T-cell (primary cell): ENCODE data around the gene MTOR. TPM values are rescaled to one million over a fixed set of nuclear protein-coding genes. Genes with fewer than 3 reads are reported as not detected.
"Not testable (repeated sequence)": the region's sequence is repeated elsewhere in the genome, so short reads cannot be mapped to it uniquely, and the experiment has no call there.

Source experiments
- ATAC-seq, 4 experiments: fragments of 200-7000 bp in 3 of 4; fragments of 150-1000 bp in 1 of 4; cut with Tn5 transposase; replicated peaks in 1 of 4; 1 replicate in 3 of 4; 2 replicates in 1 of 4; pipeline ENCODE4 v1.10.0; 2021; ENCODE audit warnings: moderate library complexity in 3 of 4, mild to moderate bottlenecking in 2 of 4, moderate number of reproducible peaks in 1 of 4
- CTCF ChIA-PET, 2 donors: fragments of 300-600 bp; sonication (Branson Sonifier 250); formaldehyde crosslinking; loops; one replicate each; lab custom pipeline; 2022; ENCODE audit warnings: antibody characterized with exemption in 2 of 2; lab: Charles Lee
- POLR2A ChIA-PET, 2 donors: fragments of 300-600 bp; sonication (Branson Sonifier 250); formaldehyde crosslinking; loops; one replicate each; lab custom pipeline; 2022; ENCODE audit warnings: antibody characterized with exemption in 2 of 2; lab: Charles Lee
- DNase-seq, 35 experiments: peaks; one replicate each; pipeline versions ENCODE4 v3.0.0 to v3.0.0-alpha.2; 2013 to 2023
- H3K27ac ChIP-seq: one replicate; pipeline ENCODE4 v1.5.1; 2013; ENCODE audit warnings: low read length
- H3K27me3 ChIP-seq, 2 experiments: replicated peaks in 1 of 2; 1 replicate in 1 of 2; 2 replicates in 1 of 2; pipeline versions ENCODE4 v1.6.1 to v1.7.0; 2013; ENCODE audit warnings: low read length in 1 of 2, mixed read lengths in 1 of 2; ENCODE audit not compliant: control insufficient read depth in 2 of 2, insufficient read depth in 2 of 2; ENCODE audit errors: extremely low read depth in 1 of 2
- H3K36me3 ChIP-seq, 2 donors: 1 replicate in 1 of 2; 2 replicates in 1 of 2; pipeline versions ENCODE4 v1.6.1 to v1.7.0; 2013; ENCODE audit warnings: low read length in 1 of 2; ENCODE audit not compliant: control insufficient read depth in 2 of 2, insufficient read depth in 1 of 2; ENCODE audit errors: extremely low read depth in 1 of 2
- H3K4me1 ChIP-seq, 2 experiments: 1 replicate in 1 of 2; 2 replicates in 1 of 2; pipeline versions ENCODE4 v1.6.1 to v1.7.0; 2013; ENCODE audit warnings: low read length in 2 of 2, mixed read lengths in 1 of 2; ENCODE audit not compliant: insufficient read depth in 2 of 2, control insufficient read depth in 1 of 2; ENCODE audit errors: extremely low read depth in 1 of 2
- H3K4me3 ChIP-seq, 2 donors: 1 replicate in 1 of 2; 2 replicates in 1 of 2; pipeline versions ENCODE4 v1.5.1 to v1.7.0; 2013; ENCODE audit warnings: mild to moderate bottlenecking in 2 of 2, low read length in 1 of 2, moderate library complexity in 1 of 2; ENCODE audit not compliant: control insufficient read depth in 1 of 2; ENCODE audit errors: extremely low read depth in 1 of 2
- H3K9me3 ChIP-seq: 2 replicates; pipeline ENCODE4 v1.7.0; 2013
- H3K27ac Mint-ChIP-seq, 2 donors: one replicate each; pipeline ENCODE4 v1.8.0; 2020 to 2021; ENCODE audit warnings: mild to moderate bottlenecking in 2 of 2, mixed read lengths in 2 of 2
- H3K27me3 Mint-ChIP-seq, 2 donors: one replicate each; pipeline ENCODE4 v1.8.0; 2021 to 2022; ENCODE audit warnings: mixed read lengths in 2 of 2
- H3K36me3 Mint-ChIP-seq: one replicate; pipeline ENCODE4 v1.8.0; 2021; ENCODE audit warnings: mixed read lengths
- H3K4me1 Mint-ChIP-seq, 3 donors: one replicate each; pipeline ENCODE4 v1.8.0; 2020 to 2022; ENCODE audit warnings: mixed read lengths in 3 of 3, mild to moderate bottlenecking in 1 of 3
- H3K4me3 Mint-ChIP-seq, 3 donors: one replicate each; pipeline ENCODE4 v1.8.0; 2020 to 2022; ENCODE audit warnings: mild to moderate bottlenecking in 3 of 3, mixed read lengths in 3 of 3, moderate library complexity in 3 of 3
- H3K9me3 Mint-ChIP-seq, 3 donors: one replicate each; pipeline ENCODE4 v1.8.0; 2020 to 2022; ENCODE audit warnings: mixed read lengths in 3 of 3
- WGBS: methylation state at CpG from one replicate; pipeline ENCODE4 v1.1.5; 2013; ENCODE audit warnings: missing lambda C conversion rate; ENCODE audit not compliant: insufficient coverage; 5-methylcytosine and 5-hydroxymethylcytosine counted together
- total RNA-seq, 35 experiments: library from RNA in 6 of 35; stranded (reverse) in 6 of 35; fragments of 120-200 nt in 1 of 35; gene quantifications; one replicate each; pipeline versions ENCODE4 v1.2.1 to v1.2.4 and lab custom pipeline; 2013 to 2026

MTOR gene
- total RNA-seq, 5 donors from 2014 or later (not counting 1 experiment from before 2014, with no cell fraction given) = 41.7 to 45.1 (median 43.6) TPM

GRCh38 chr1:11067716-11068599 lies 194.4 kb downstream of the MTOR start:
- ATAC-seq (no peak), DNase-seq (no peak)
- no peaks in the 10 kb centered on the region for H3K27me3 Mint-ChIP-seq

DNA sequence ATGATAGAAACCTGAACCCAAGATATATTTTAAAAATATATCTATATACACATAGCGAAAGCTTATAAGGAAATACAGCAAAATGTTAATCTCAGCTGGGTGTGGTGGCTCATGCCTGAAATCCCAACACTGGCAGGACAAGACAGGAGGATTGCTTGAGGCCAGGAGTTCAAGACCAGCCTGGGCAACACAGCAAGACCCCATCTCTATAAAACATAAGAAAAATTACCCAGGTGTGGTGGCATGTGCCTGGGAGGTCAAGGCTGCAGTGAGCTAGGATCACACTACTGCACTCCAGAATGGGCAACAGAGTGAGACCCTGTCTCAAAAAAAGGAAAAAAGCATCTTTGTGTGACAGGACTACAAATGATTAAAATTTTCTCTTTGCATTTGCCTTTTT lies 196.6 kb downstream of the MTOR start:
- H3K27me3 ChIP-seq = no peaks in the 10 kb centered on the region
- Mint-ChIP-seq H3K27ac (no peak overlapping the region), H3K9me3 (no peaks in the 10 kb centered on the region), H3K4me3 (no peak overlapping the region), H3K27me3 (no peaks in the 10 kb centered on the region), H3K4me1 (peaks cover 12 to 24% (median 21%) of the 10 kb centered on the region in 3 donors), H3K36me3 (peaks cover 43% of the 10 kb centered on the region)
- ChIA-PET CTCF (no interaction called here), POLR2A (no interaction called here)
- ATAC-seq (no peak), DNase-seq (no peak)
- H3K36me3 ChIP-seq = peaks cover 16 to 54% of the 10 kb centered on the region in 2 donors
- no peaks in the 10 kb centered on the region for H3K9me3 ChIP-seq
- no peak overlapping the region for H3K27ac ChIP-seq
- H3K4me3 ChIP-seq = no peak overlapping the region
- WGBS = no CpG with 5 or more reads among the region's 1 CpG
- peaks cover 3 to 18% of the 10 kb centered on the region in 2 experiments for H3K4me1 ChIP-seq

More at GRCh38 chr1:11067716-11068599, 194.4 kb downstream of the MTOR start:
- Mint-ChIP-seq H3K4me3 (no peak overlapping the region), H3K36me3 (peaks cover 60% of the 10 kb centered on the region), H3K27ac (no peak overlapping the region), H3K4me1 (peaks cover 5 to 6% (median 6%) of the 10 kb centered on the region in 3 donors), H3K9me3 (no peaks in the 10 kb centered on the region)
- no peak overlapping the region for H3K4me3 ChIP-seq
- 97% methylated on average over 12 of the region's 18 CpGs for WGBS
- no peaks in the 10 kb centered on the region for H3K27me3 ChIP-seq
- POLR2A ChIA-PET = no interaction called here
- no peak overlapping the region for H3K27ac ChIP-seq
- CTCF ChIA-PET = no interaction called here
- H3K4me1 ChIP-seq = peaks cover 0 to 4% of the 10 kb centered on the region in 2 experiments
- no peaks in the 10 kb centered on the region for H3K9me3 ChIP-seq
- H3K36me3 ChIP-seq = peaks cover 23 to 73% of the 10 kb centered on the region in 2 donors

- H3K36me3 Mint-ChIP-seq = peaks cover 38% of the 10 kb centered on the region
- DNase-seq (no peak), ATAC-seq (no peak)
- Histone ChIP-seq H3K4me3 (no peak overlapping the region), H3K4me1 (peaks cover 7 to 25% of the 10 kb centered on the region in 2 experiments), H3K9me3 (no peaks in the 10 kb centered on the region), H3K27me3 (no peaks in the 10 kb centered on the region), H3K27ac (no peak overlapping the region), H3K36me3 (peaks cover 15 to 46% of the 10 kb centered on the region in 2 donors)
- H3K27me3 Mint-ChIP-seq = no peaks in the 10 kb centered on the region
- no peak overlapping the region for H3K4me3 Mint-ChIP-seq
- H3K27ac Mint-ChIP-seq = no peak overlapping the region
- POLR2A ChIA-PET = no interaction called here
- H3K9me3 Mint-ChIP-seq = no peaks in the 10 kb centered on the region
- WGBS = no CpG with 5 or more reads among the region's 3 CpGs
- CTCF ChIA-PET = interaction anchor here in 1 of 2 donors (0.7 kb wide), 1 partner anchor 9 kb away, joined by 3 read pairs; no protein-coding TSS in a partner anchor
- H3K4me1 Mint-ChIP-seq = peaks cover 18 to 28% (median 27%) of the 10 kb centered on the region in 3 donors
These were observed 197.4 kb downstream of the MTOR start for GRCh38 chr1:11064942-11065341.

DNA sequence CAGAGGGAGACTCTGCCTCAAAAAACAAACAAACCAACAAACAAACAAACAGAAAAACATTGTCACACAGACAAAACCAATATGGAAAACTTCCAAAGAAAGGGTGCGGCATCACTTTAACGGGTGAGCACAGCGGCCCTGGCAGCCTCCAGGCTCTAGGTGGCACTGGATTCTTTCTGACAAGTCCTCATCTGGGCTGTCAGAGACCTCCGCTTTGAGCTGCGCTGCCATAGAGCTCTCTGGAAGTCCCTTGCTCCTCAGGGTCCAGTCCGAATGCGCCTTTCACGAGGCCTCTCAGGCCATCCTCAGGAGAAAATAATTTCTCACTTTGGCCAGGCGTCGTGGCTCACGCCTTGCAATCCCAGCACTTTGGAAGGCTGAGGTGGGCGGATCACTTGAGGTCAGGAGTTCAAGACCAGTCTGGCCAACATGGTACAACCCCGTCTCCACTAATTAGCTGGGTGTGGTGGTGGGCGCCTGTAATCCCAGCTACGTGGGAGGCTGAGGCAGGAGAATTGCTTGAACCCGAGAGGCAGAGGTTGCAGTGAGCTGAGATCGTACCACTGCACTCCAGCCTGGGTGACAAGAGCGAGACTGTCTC lies 198.3 kb downstream of the MTOR start:
- H3K36me3 Mint-ChIP-seq = peaks cover 31% of the 10 kb centered on the region

DNA sequence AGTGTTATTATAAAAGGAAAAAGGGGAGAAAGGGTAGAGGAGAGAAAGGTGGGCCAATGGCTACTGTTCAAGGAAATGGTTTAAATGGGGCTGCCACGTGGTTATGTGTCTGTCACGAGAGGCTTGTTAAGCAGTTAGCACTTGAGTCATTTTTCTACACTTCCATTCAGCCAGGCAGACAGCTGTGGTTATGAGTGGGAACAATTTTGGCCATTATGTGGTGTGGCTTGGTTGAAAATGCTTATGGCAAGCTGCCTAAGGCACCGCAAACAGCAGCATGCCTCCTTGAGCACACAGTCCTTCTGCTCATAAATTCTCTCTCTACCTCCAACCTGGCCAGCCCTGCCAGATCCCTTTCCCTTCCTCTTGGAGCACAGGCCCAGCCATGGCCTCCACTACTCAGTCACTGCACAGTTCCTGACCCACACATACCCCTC lies 199.4 kb downstream of the MTOR start:
- Mint-ChIP-seq H3K27me3 (no peaks in the 10 kb centered on the region), H3K4me1 (peaks cover 28 to 38% (median 35%) of the 10 kb centered on the region in 3 donors), H3K36me3 (peaks cover 20% of the 10 kb centered on the region), H3K27ac (peak overlapping the region; percentile 74 to 80), H3K9me3 (no peaks in the 10 kb centered on the region), H3K4me3 (peak overlapping the region in 1 of 3 donors; percentile 10)
- H3K9me3 ChIP-seq = no peaks in the 10 kb centered on the region
- peaks cover 3 to 26% of the 10 kb centered on the region in 2 donors for H3K36me3 ChIP-seq
- H3K27ac ChIP-seq = no peak overlapping the region
- POLR2A ChIA-PET = no interaction called here
- ATAC-seq (no peak), DNase-seq (peak in 4 of 35 experiments; percentile 4 to 50 (median 12))
- WGBS = no CpG with 5 or more reads among the region's 3 CpGs
- H3K4me1 ChIP-seq = peaks cover 9 to 37% of the 10 kb centered on the region in 2 experiments
- no peaks in the 10 kb centered on the region for H3K27me3 ChIP-seq
- no peak overlapping the region for H3K4me3 ChIP-seq
- CTCF ChIA-PET = interaction anchor here (0.5 to 4.6 kb wide), 5 partner anchors 13 to 1141 kb away, joined by 3 to 30 read pairs (median 4); no protein-coding TSS in a partner anchor

More for the DNA sequence above, 198.3 kb downstream of the MTOR start:
- not testable (repeated sequence) for DNase-seq, H3K27me3 Mint-ChIP-seq, H3K9me3 Mint-ChIP-seq, H3K9me3 ChIP-seq, H3K27ac ChIP-seq, H3K4me3 ChIP-seq, H3K4me3 Mint-ChIP-seq, H3K27me3 ChIP-seq, ATAC-seq
- H3K4me1 Mint-ChIP-seq = peaks cover 22 to 30% (median 29%) of the 10 kb centered on the region in 3 donors
- 92% methylated on average over 11 of the region's 18 CpGs for WGBS
- Histone ChIP-seq H3K36me3 (peaks cover 9 to 36% of the 10 kb centered on the region in 2 donors), H3K4me1 (peaks cover 7 to 30% of the 10 kb centered on the region in 2 experiments)
- peak overlapping the region in 1 of 2 donors; percentile 74 for H3K27ac Mint-ChIP-seq
- ChIA-PET CTCF (interaction anchor here in 1 of 2 donors (4.6 kb wide), 1 partner anchor 26 kb away, joined by 30 read pairs; no protein-coding TSS in a partner anchor), POLR2A (interaction anchor here in 1 of 2 donors (0.6 kb wide), 1 partner anchor 100 kb away, joined by 6 read pairs; no protein-coding TSS in a partner anchor)
